ENCODE measurements around the gene B3GNT3. TPM values are rescaled to one million over a fixed set of nuclear protein-coding genes. Genes with fewer than 3 reads are reported as not detected.

Gene B3GNT3
- total and polyA plus RNA-seq, 2 of the 13 experiments (the other 11 are each of a cell fraction or from before 2014, with no cell fraction given): 0.86 to 4.0 TPM

- no peak for TF ChIP-seq AKNA (CRISPR knock-in tag; IDR thresholded peaks at IDR 0.05; ENCODE audit: borderline replicate concordance)
- no peak for TF ChIP-seq PAX8 (CRISPR knock-in tag; IDR thresholded peaks at IDR 0.05; ENCODE audit: borderline replicate concordance)
- TF ChIP-seq CBX1 (IDR thresholded peaks at IDR 0.05; ENCODE audit: low read depth): peak; percentile 62
- no peak for TF ChIP-seq DZIP1 (CRISPR knock-in tag; IDR thresholded peaks at IDR 0.05)
- TF ChIP-seq BRCA1 (CRISPR knock-in tag; IDR thresholded peaks at IDR 0.05): no peak
- TF ChIP-seq SMAD9 (CRISPR knock-in tag; IDR thresholded peaks at IDR 0.05): no peak
- TF ChIP-seq ZNF614 (CRISPR knock-in tag; IDR thresholded peaks at IDR 0.05; ENCODE audit: borderline replicate concordance): no peak
- no peak for TF ChIP-seq STAT6 (CRISPR knock-in tag; IDR thresholded peaks at IDR 0.05; ENCODE audit: borderline replicate concordance)
- no peak for TF ChIP-seq CENPBD1 (CRISPR knock-in tag; IDR thresholded peaks at IDR 0.05; ENCODE audit: borderline replicate concordance, low read depth)
- no peak for TF ChIP-seq HHEX (CRISPR knock-in tag; IDR thresholded peaks at IDR 0.05)
- TF ChIP-seq FOXP1 (IDR thresholded peaks at IDR 0.05): no peak
- peak; percentile 70; the same call in 1 of the 2 replicates for TF ChIP-seq FOXP1 (CRISPR knock-in tag; IDR thresholded peaks at IDR 0.05)
- TF ChIP-seq FOXK2 (IDR thresholded peaks at IDR 0.05): peak; percentile 92
- TF ChIP-seq RFXAP (CRISPR knock-in tag; IDR thresholded peaks at IDR 0.05; ENCODE audit: borderline replicate concordance): no peak
- no peak for TF ChIP-seq MTA3 (CRISPR knock-in tag; IDR thresholded peaks at IDR 0.05)
- peak; percentile 81 for TF ChIP-seq SALL1 (CRISPR knock-in tag; IDR thresholded peaks at IDR 0.05)
- no peak for TF ChIP-seq HIVEP1 (CRISPR knock-in tag; IDR thresholded peaks at IDR 0.05)
- peak; percentile 28 to 50; a peak in 3 of 4 replicates for TF ChIP-seq HMGXB4 (CRISPR knock-in tag; IDR thresholded peaks at IDR 0.05; ENCODE audit: borderline replicate concordance in 1 of 2, low read depth in 1 of 2)
Observed at GRCh38 chr19:17765069-17765618, 29.8 kb upstream of the B3GNT3 start (continued).

Measured in HepG2 (cell line).